HG02938 (cell line): ENCODE measurements around the gene PCNX2.

Experiments used
- ATAC-seq: cut with Tn5 transposase; IDR thresholded peaks from one replicate; pipeline ENCODE4 v1.9.1; 2021; ENCODE audit warnings: mild to moderate bottlenecking, moderate library complexity; ENCODE audit not compliant: unreplicated experiment

PCNX2 gene

GRCh38 chr1:232949636-232950196, 345.8 kb downstream of the PCNX2 start:
- ATAC-seq, result no peak

GRCh38 chr1:232944347-232944746, 351.2 kb downstream of the PCNX2 start:
- no peak for ATAC-seq

- peak; percentile 57 for ATAC-seq
These were observed 351.8 kb downstream of the PCNX2 start for GRCh38 chr1:232943679-232944252.

- no peak for ATAC-seq
These were observed 352.9 kb downstream of the PCNX2 start for GRCh38 chr1:232942413-232943294.

DNA sequence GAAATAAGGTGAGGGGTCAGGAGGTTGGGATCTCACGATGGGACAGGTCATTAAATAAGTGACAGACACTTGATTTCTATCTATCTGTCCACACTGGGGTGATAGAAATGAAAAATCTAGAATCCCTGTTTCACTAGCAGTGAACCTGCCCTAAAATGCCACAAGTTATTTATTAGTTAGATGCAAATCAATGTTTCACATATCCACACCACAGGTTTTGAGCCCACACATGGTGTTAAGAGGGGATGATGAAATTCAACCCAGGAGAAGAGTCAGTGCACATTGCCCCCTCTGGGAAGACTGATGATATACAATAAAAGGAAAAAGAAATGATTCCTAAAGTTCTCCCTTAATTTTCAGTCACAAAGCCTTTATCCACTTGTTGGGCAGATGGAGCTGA, 355.3 kb downstream of the PCNX2 start:
- ATAC-seq, result peak; percentile 56

- no peak for ATAC-seq
These were observed 355.8 kb downstream of the PCNX2 start for GRCh38 chr1:232939748-232940147.

DNA sequence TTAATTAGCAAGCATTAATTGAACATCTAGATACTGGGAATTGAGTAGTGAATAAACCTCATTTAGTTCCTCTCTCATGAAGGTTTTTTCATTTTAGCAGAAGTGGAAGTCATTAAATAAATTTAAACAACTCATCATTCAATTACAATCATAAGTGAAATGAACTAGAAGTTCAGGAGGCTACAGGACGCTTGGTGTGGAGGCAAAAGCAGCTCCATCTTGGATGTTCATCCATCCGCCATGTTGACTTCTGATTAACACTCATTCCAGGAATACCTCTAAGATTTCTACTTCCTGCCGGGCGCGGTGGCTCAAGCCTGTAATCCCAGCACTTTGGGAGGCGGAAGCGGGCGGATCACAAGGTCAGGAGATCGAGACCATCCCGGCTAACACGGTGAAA, 356.6 kb downstream of the PCNX2 start:
- ATAC-seq, result no peak

DNA sequence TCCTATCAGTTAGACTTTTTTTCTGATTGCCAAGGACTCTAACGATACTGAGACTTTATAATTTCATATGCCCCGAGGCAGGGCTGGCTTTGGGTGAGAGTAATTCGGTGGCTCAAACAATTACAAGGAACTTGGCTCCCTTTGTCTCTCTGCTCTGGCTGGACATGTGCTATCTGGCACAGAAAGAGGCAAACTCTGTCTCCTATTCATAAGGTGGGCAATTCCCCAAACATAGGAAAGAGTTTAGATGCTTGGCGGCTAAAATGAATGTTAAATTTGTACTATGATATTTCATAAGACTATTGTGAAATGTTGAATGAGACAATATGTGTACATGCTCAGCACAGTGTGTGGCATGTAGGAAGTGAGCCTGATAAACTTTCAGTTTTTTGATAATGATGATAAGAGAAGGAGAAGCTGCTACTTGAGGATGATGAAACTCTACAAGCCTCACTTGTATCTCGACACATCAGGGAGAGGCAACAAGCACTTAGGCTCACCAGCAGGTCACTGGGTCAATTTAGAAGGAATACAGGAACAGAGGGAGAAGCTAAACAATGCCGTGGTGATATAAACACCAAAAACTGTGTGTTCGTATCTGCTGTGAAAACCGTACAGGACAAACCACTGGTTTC, 357.7 kb downstream of the PCNX2 start:
- no peak for ATAC-seq

DNA sequence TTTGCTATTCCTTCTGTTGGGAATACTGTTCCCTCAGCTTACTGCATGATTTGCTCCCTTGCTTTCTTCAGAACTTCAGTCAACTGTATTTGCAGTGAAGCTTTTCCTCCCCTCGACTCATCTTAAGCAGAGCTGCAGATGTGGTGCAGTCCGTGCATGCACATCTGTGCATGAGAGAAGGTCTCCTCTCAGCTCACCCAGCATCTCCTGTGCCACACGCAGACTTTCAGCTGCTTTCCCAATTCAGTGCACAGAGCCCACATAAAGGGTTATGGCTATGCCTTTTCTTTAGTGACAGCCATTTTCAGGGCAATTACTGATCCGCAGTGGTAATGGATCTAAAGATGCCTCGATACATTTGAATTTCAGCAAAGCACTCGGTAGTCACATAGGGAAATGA, 358.6 kb downstream of the PCNX2 start:
- ATAC-seq, result no peak
